T-helper 2 cell treated with Interferon-gamma antibody and Interleukin-4, amounts not matched to agents 100 ng/mL and 5 ng/mL, for 36 hours (primary cell): ENCODE data around the gene RTL5. TPM values are rescaled to one million over a fixed set of nuclear protein-coding genes. Genes with fewer than 3 reads are reported as not detected.

ENCODE experiments used
- intact Hi-C: fragments of 100-400 bp; cut with micrococcal nuclease; formaldehyde crosslinking; loops from one replicate; pipeline ENCODE4 v1.15.1; 2023
- total RNA-seq: library from RNA; stranded (reverse); gene quantifications from 2 replicates; pipeline ENCODE4 v1.2.3, GENCODE V29; 2022

Gene RTL5
- total RNA-seq, 1 donor from 2014 or later, result 0.18 TPM

GRCh38 chrX:72130156-72130761 is 1.5 kb downstream of the RTL5 start:
- intact Hi-C loops, result no loop called here

GRCh38 chrX:72129661-72130060 is 2.1 kb downstream of the RTL5 start:
- intact Hi-C loops, result no loop called here

GRCh38 chrX:72128881-72129280 is 2.8 kb downstream of the RTL5 start:
- intact Hi-C loops, result no loop called here

GRCh38 chrX:72128183-72128834 is 3.4 kb downstream of the RTL5 start:
- intact Hi-C loops, result no loop called here

- intact Hi-C loops, result loop anchor here (2.0 kb wide), 1 partner anchor 27 kb away; no protein-coding TSS in a partner anchor
Observed at GRCh38 chrX:72127332-72127731, 4.4 kb downstream of the RTL5 start.

GRCh38 chrX:72126539-72127140 is 5.1 kb downstream of the RTL5 start:
- intact Hi-C loops, result loop anchor here (1.0 to 2.0 kb wide), 3 partner anchors 26 to 127 kb away; no protein-coding TSS in a partner anchor

GRCh38 chrX:72126048-72126415 is 5.7 kb downstream of the RTL5 start:
- intact Hi-C loops, result loop anchor here (1.0 to 2.0 kb wide), 3 partner anchors 25 to 127 kb away; no protein-coding TSS in a partner anchor

GRCh38 chrX:72125331-72126047 is 6.2 kb downstream of the RTL5 start:
- intact Hi-C loops, result loop anchor here (1.0 to 2.0 kb wide), 3 partner anchors 25 to 126 kb away; no protein-coding TSS in a partner anchor

- intact Hi-C loops, result no loop called here
Observed at GRCh38 chrX:72124540-72125201, 7.0 kb downstream of the RTL5 start.

GRCh38 chrX:72123471-72124185 is 8.1 kb downstream of the RTL5 start:
- intact Hi-C loops, result no loop called here

GRCh38 chrX:72122621-72123337 is 8.9 kb downstream of the RTL5 start:
- intact Hi-C loops, result no loop called here

- intact Hi-C loops, result no loop called here
Observed at GRCh38 chrX:72121383-72121782, 10.3 kb downstream of the RTL5 start.

GRCh38 chrX:72120837-72121236 is 10.9 kb downstream of the RTL5 start:
- intact Hi-C loops, result no loop called here

- intact Hi-C loops, result no loop called here
Observed at GRCh38 chrX:72117636-72118210, 14.0 kb downstream of the RTL5 start.

GRCh38 chrX:72115380-72115779 is 16.3 kb downstream of the RTL5 start:
- intact Hi-C loops, result no loop called here

GRCh38 chrX:72114807-72115206 is 16.9 kb downstream of the RTL5 start:
- intact Hi-C loops, result no loop called here

GRCh38 chrX:72114306-72114705 is 17.4 kb downstream of the RTL5 start:
- intact Hi-C loops, result no loop called here

- intact Hi-C loops, result no loop called here
Observed at GRCh38 chrX:72113461-72113860, 18.3 kb downstream of the RTL5 start.

GRCh38 chrX:72110876-72111708 is 20.6 kb downstream of the RTL5 start:
- intact Hi-C loops, result no loop called here
